Subcutaneous abdominal adipose tissue (tissue), 5 donors: ENCODE results near the gene TOLLIP.
A peak's percentile ranks its signal among the peaks of the same experiment; 100 is the strongest.
"Not testable (repeated sequence)": the region's sequence is repeated elsewhere in the genome, so short reads cannot be mapped to it uniquely, and the experiment has no call there.

Source experiments
- H3K27ac ChIP-seq: one replicate; pipeline ENCODE4 v1.7.0; 2013; ENCODE audit warnings: low read depth, mild to moderate bottlenecking, inconsistent platforms, low read length, moderate library complexity
- H3K27me3 ChIP-seq, 5 donors: one replicate each; pipeline ENCODE4 v1.7.0; 2013; ENCODE audit warnings: low read length in 5 of 5, inconsistent platforms in 1 of 5; ENCODE audit not compliant: control insufficient read depth in 5 of 5, insufficient read depth in 4 of 5
- H3K36me3 ChIP-seq, 5 donors: one replicate each; pipeline ENCODE4 v1.7.0; 2013; ENCODE audit warnings: low read length in 5 of 5; ENCODE audit not compliant: control insufficient read depth in 5 of 5, insufficient read depth in 5 of 5
- H3K4me1 ChIP-seq, 5 donors: one replicate each; pipeline ENCODE4 v1.7.0; 2013; ENCODE audit warnings: low read length in 5 of 5, mild to moderate bottlenecking in 3 of 5, moderate library complexity in 1 of 5; ENCODE audit not compliant: control insufficient read depth in 5 of 5, insufficient read depth in 5 of 5
- H3K4me3 ChIP-seq, 5 donors: one replicate each; pipeline ENCODE4 v1.7.0; 2013; ENCODE audit warnings: low read length in 5 of 5, low read depth in 1 of 5
- H3K9ac ChIP-seq, 5 donors: one replicate each; pipeline ENCODE4 v1.7.0; 2013; ENCODE audit warnings: low read length in 5 of 5, mild to moderate bottlenecking in 4 of 5, moderate library complexity in 3 of 5
- H3K9me3 ChIP-seq, 5 donors: one replicate each; pipeline ENCODE4 v1.7.0; 2013; ENCODE audit warnings: low read length in 5 of 5; ENCODE audit not compliant: control insufficient read depth in 5 of 5
- donor health status: healthy.
- donor health status: healthy.
- donor health status: healthy.
- donor health status: healthy.
- donor health status: healthy.

Gene TOLLIP

DNA sequence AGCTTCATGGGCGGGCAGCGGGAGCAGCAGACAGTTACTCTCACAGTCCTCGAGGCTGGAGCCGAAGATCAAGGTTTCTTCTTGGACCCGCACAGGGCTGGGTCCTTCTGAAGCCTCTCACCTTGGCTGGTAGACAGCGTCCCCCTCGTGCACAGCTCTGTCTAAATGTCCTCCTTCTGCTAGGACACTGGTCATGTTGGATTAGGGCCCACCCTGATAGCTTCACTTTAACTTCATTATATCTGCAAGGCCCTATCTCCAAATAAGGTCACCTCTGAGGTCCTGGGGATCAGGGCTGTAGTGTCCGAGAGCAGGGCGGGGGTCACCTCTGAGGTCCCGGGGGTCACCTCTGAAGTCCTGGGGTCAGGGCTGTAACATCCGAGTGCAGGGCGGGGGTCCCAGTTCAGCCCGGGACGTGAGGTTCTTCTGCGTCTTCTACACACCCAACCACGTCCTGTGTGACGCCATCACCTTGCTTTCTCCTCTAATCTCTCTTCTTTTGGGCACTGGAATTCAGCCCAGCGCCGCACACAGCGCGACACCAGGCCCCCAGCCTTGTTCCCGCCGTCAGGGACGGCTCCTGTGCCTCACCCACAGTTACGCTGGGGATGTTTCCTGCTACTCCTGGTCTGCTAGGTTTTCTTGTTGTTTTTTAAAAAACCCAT lies 34.1 kb upstream of the TOLLIP start:
- peaks cover 0 to 4% (median 0%) of the 10 kb centered on the region in 5 donors for H3K4me1 ChIP-seq
- H3K36me3 ChIP-seq = no peaks in the 10 kb centered on the region
- no peak overlapping the region for H3K27ac ChIP-seq
- peaks cover 0 to 3% (median 0%) of the 10 kb centered on the region in 5 donors for H3K27me3 ChIP-seq
- no peak overlapping the region for H3K9ac ChIP-seq
- no peak overlapping the region for H3K4me3 ChIP-seq
- no peaks in the 10 kb centered on the region for H3K9me3 ChIP-seq

DNA sequence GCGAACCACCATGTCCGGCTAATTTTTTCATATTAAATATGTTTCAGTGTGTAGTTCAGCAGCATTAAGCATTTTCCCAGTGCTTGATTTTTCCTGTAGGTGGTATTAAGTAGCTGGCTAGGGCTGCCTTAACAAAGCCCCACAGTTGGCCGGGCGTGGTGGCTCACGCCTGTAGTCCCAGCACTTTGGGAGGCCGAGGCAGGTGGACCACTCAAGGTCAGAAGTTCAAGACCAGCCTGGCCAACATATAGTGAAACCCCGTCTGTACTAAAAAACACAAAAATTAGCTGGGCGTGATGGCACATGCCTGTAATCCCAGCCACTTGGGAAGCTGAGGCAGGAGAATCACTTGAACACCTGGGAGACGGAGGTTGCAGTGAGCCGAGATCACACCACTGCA lies 33.5 kb upstream of the TOLLIP start:
- H3K36me3 ChIP-seq = no peaks in the 10 kb centered on the region
- H3K4me1 ChIP-seq = peaks cover 0 to 4% (median 0%) of the 10 kb centered on the region in 5 donors
- H3K27ac ChIP-seq = no peak overlapping the region
- no peak overlapping the region for H3K4me3 ChIP-seq
- no peak overlapping the region for H3K9ac ChIP-seq
- H3K9me3 ChIP-seq = no peaks in the 10 kb centered on the region
- H3K27me3 ChIP-seq = peaks cover 0 to 3% (median 0%) of the 10 kb centered on the region in 5 donors

DNA sequence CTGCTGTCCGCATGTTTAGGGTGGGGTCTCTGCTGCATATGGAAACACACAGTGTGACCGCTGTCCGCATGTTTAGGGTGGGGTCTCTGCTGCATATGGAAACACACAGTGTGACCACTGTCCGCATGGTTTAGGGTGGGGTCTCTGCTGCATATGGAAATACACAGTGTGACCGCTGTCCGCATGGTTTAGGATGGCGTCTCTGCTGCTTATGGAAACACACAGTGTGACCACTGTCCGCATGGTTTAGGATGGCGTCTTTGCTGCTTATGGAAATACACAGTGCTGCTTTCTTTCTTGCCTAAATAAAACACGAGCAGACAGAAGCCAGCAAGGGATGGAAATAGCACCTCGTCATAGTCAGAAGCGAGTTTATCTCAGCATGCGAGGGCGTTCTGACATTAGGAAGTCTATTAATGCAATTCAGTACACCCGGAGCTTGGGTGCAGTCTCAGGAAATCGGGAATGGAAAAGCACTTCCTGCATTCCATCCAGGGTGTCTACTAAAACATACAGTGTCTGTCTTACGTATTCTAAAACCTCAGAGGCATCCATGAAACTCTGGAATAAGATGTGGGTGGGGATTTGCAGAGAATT lies 32.6 kb upstream of the TOLLIP start:
- Histone ChIP-seq H3K4me3 (no peak overlapping the region), H3K36me3 (no peaks in the 10 kb centered on the region), H3K9ac (no peak overlapping the region), H3K9me3 (no peaks in the 10 kb centered on the region), H3K27ac (no peak overlapping the region), H3K4me1 (peaks cover 0 to 4% (median 0%) of the 10 kb centered on the region in 5 donors), H3K27me3 (peaks cover 0 to 3% (median 0%) of the 10 kb centered on the region in 5 donors)

DNA sequence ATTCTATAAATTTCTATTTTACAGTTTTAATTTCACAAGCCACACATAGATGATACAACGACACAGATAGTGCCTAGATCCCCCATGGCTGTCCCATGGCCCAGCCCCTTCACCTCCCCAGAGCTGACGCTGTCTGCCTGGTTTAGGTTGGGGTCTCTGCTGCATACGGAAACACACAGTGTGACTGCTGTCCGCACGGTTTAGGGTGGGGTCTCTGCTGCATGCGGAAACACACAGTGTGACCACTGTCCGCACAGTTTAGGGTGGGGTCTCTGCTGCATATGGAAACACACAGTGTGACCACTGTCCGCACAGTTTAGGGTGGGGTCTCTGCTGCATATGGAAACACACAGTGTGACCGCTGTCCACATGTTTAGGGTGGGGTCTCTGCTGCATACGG lies 31.8 kb upstream of the TOLLIP start:
- not testable (repeated sequence) for H3K9ac ChIP-seq, H3K4me3 ChIP-seq, H3K4me1 ChIP-seq, H3K36me3 ChIP-seq, H3K27me3 ChIP-seq, H3K27ac ChIP-seq, H3K9me3 ChIP-seq

DNA sequence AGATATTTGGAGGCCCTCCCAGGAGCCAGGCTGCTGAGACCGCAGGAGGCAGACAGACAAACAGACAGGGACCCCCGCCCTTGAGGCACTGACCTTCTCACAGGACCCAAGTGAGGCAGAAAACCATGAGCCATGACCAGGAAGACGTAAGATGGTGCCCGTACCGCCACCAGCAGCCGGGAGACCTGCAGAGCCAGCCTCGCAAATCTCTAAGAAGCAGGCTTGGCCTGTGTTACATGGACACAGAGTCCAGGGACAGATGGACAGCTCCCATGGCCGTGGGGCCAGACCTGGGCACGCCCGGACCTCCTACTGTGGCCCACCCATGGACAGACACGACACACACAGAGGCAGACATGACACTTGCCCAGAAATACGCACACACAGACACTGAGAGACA lies 30.7 kb upstream of the TOLLIP start:
- no peaks in the 10 kb centered on the region for H3K27me3 ChIP-seq
- no peak overlapping the region for H3K27ac ChIP-seq
- H3K4me3 ChIP-seq = no peak overlapping the region
- no peak overlapping the region for H3K9ac ChIP-seq
- no peaks in the 10 kb centered on the region for H3K9me3 ChIP-seq
- no peaks in the 10 kb centered on the region for H3K36me3 ChIP-seq
- H3K4me1 ChIP-seq = peaks cover 7 to 13% (median 10%) of the 10 kb centered on the region in 5 donors

DNA sequence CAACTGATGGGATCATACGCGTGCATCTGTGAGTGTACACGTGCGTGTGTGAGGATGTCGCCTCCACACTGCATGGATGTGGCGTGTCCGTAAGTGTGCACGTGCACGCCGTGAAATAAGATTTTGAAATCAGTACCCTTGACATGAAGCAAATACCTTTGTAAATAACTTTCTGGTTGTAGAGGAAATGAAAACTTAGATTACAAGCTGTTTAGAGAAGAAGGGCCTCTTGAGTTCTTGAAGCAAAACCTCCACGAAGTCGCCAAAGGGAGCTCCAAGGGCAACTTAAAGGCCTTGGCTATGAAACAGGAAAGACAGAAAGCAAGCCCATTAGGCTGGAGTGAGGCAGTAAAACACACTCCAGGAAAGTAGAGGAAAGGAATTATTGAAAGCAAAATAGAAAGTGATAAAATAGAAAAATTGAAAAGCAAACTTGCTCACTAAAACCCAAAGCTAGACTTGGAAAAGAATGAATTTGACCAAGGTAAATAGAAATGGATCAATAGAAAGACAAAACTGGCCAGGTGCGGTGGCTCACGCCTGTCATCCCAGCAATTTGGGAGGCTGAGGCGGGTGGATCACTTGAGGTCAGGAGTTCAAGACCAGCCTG lies 29.7 kb upstream of the TOLLIP start:
- Histone ChIP-seq H3K9ac (no peak overlapping the region), H3K27ac (no peak overlapping the region), H3K4me1 (peaks cover 7 to 16% (median 12%) of the 10 kb centered on the region in 5 donors), H3K36me3 (no peaks in the 10 kb centered on the region), H3K4me3 (no peak overlapping the region), H3K27me3 (no peaks in the 10 kb centered on the region), H3K9me3 (no peaks in the 10 kb centered on the region)

DNA sequence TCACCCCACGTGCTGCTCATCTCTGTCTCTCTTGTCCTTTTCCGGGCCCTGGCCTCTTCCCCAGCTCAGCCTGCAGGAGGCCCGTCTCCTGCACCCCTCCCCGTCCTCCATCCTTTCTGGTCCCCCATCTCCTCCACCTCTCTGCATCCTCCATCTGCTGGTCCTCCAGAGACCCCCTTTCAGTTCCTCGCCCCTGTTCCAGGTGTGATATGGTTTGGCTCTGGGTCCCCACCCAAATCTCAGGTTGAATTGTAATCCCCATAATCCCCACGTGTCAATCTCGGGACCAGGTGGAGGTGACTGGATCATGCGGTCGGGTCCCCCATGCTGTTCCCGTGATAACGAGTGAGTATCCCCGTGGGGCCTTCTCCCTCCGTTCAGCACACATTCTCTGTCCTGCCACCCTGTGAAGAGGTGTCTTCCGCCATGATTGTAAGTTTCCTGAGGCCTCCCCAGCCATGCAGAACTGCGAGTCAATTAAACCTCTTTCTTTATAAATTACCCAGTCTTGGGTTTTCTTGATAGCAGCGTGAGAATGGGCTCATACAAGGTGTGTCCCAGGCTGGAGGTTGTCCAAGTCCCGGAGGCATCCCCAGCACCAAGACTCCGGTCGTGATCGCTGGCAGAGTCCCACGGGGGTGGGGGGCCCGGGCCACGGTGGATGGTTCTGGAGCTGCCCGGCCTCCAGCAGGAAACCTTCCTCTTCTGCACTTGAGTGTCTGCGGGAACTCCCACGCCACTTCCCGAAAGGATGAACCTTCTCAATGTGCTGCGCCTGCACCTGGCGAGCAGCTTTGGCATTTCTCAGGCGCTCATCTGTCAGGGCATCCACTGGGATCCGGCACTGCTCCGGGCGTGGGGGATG lies 29.0 kb upstream of the TOLLIP start:
- H3K36me3 ChIP-seq = no peaks in the 10 kb centered on the region
- peak overlapping the region; percentile 30 for H3K27ac ChIP-seq
- H3K9ac ChIP-seq = no peak overlapping the region
- peaks cover 7 to 16% (median 12%) of the 10 kb centered on the region in 5 donors for H3K4me1 ChIP-seq
- H3K9me3 ChIP-seq = no peaks in the 10 kb centered on the region
- no peaks in the 10 kb centered on the region for H3K27me3 ChIP-seq
- H3K4me3 ChIP-seq = no peak overlapping the region

DNA sequence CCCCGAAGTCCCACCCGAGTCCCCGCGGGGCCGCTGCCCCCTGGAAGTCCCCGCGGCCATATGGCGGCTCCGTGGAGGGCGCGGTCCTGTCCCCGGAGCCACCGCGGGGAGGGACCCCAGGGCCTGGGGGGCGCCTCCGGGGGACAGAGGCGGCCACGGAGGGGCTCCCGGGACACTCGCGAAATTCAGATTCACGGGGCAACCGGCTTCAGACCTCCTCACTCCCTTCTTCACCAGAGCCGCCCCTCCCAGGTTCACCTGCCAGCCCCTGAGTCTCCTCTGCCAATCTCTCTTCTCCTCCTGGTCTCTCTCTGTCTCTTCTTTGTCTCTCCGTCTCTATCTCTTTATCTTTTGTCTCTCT lies 28.2 kb upstream of the TOLLIP start:
- H3K4me3 ChIP-seq = no peak overlapping the region
- no peaks in the 10 kb centered on the region for H3K27me3 ChIP-seq
- peak overlapping the region in 1 of 5 donors; percentile 9 for H3K9ac ChIP-seq

DNA sequence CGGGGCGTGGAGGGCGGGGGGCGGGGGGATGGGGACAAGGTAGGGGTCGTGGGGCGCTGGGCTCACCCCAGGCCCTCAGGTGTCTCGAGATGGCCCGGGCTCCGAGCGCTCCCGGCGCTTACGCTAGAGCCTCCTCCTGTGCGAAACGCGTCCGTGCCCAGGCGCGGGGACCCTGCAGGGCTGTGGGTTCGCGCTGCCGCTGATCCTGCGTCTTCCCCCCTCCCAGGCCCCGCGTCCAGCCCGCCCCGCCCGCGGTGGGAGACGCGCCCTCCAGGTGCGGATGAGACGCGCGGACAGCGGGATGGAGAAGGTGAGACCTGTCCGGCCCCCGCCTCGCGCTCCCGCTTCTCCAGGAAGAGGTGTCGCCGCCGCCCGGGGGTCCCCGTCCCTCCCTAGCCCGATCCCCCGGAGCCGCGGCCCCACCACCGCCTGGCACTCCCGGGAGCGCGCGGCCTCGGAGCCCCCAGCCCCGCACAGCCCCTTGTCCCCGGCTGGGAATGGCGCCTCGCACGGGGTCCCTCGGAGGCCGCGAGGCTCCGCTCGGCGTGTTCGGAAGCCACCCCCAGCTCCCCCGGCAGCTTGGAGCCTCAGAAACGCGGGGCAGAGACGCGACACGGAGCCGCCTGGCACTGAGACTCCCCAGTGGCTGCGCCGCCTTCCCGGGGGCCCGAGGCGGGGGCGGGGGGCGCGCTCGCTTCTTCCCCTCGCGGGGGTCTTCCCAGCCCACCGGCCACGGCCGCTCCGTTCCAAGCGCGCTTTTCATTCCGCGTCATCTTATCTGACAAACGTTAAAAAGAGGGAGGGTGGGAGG lies 27.6 kb upstream of the TOLLIP start:
- Histone ChIP-seq H3K4me1 (peaks cover 7 to 15% (median 12%) of the 10 kb centered on the region in 5 donors), H3K9ac (peak overlapping the region in 1 of 5 donors; percentile 9), H3K27me3 (no peaks in the 10 kb centered on the region), H3K27ac (no peak overlapping the region), H3K9me3 (no peaks in the 10 kb centered on the region), H3K36me3 (no peaks in the 10 kb centered on the region), H3K4me3 (peak overlapping the region in 2 of 5 donors; percentile 39 to 40)

More for the DNA sequence above, 28.2 kb upstream of the TOLLIP start:
- Histone ChIP-seq H3K36me3 (no peaks in the 10 kb centered on the region), H3K27ac (peak overlapping the region; percentile 30), H3K9me3 (no peaks in the 10 kb centered on the region), H3K4me1 (peaks cover 7 to 16% (median 12%) of the 10 kb centered on the region in 5 donors)
